Small intestine (tissue), 7 donors: Measurements from ENCODE around the gene ZC3H12C. TPM values are rescaled to one million over a fixed set of nuclear protein-coding genes. Genes with fewer than 3 reads are reported as not detected.

Experiments
- DNase-seq, 2 donors: peaks; one replicate each; pipeline versions ENCODE4 v3.0.0 to v3.0.0-alpha.2; 2013
- FAIRE-seq: peaks from 2 replicates; lab custom pipeline; 2012; peaks lifted over from hg19 to GRCh38; lab: Jason Lieb, UNC
- H3K27ac ChIP-seq, 3 donors: one replicate each; pipeline ENCODE4 v1.5.1; 2013; ENCODE audit warnings: low read length in 2 of 3, mild to moderate bottlenecking in 2 of 3, control low read depth in 1 of 3, inconsistent platforms in 1 of 3, low read depth in 1 of 3, moderate library complexity in 1 of 3
- H3K27me3 ChIP-seq, 3 donors: one replicate each; pipeline ENCODE4 v1.6.1; 2013; ENCODE audit warnings: low read length in 3 of 3, inconsistent platforms in 1 of 3; ENCODE audit not compliant: control insufficient read depth in 3 of 3, insufficient read depth in 3 of 3
- H3K36me3 ChIP-seq, 3 donors: one replicate each; pipeline ENCODE4 v1.6.1; 2013; ENCODE audit warnings: low read length in 3 of 3, inconsistent platforms in 1 of 3, low read depth in 1 of 3, mild to moderate bottlenecking in 1 of 3, moderate library complexity in 1 of 3; ENCODE audit not compliant: control insufficient read depth in 3 of 3, insufficient read depth in 2 of 3
- H3K4me1 ChIP-seq, 3 donors: one replicate each; pipeline ENCODE4 v1.6.1; 2013; ENCODE audit warnings: low read length in 2 of 3, inconsistent platforms in 1 of 3, low read depth in 1 of 3, mild to moderate bottlenecking in 1 of 3, moderate library complexity in 1 of 3; ENCODE audit not compliant: control insufficient read depth in 3 of 3, insufficient read depth in 2 of 3
- H3K4me3 ChIP-seq, 3 donors: one replicate each; pipeline ENCODE4 v1.5.1; 2013; ENCODE audit warnings: low read length in 3 of 3, control low read depth in 1 of 3, inconsistent platforms in 1 of 3, low read depth in 1 of 3, mild to moderate bottlenecking in 1 of 3, moderate library complexity in 1 of 3
- H3K9me3 ChIP-seq, 2 donors: one replicate each; pipeline ENCODE4 v1.6.1; 2013; ENCODE audit warnings: low read depth in 1 of 2, low read length in 1 of 2; ENCODE audit not compliant: control insufficient read depth in 2 of 2, insufficient read depth in 1 of 2
- WGBS, 3 donors: extraction: QIAGEN DNeasy Blood & Tissue Kit; methylation state at CpG; one replicate each; pipeline ENCODE4 v1.1.7; 2013; 5-methylcytosine and 5-hydroxymethylcytosine counted together
- polyA plus RNA-seq, 4 donors: library from polyadenylated mRNA; stranded (reverse) in 3 of 4; unstranded in 1 of 4; fragments of 200-250 nt in 3 of 4; fragments of 120-200 nt in 1 of 4; gene quantifications; one replicate each; pipeline versions ENCODE4 v1.2.1 to v1.2.3, GENCODE V29; 2013
- donor health status: healthy with polysubstance abuse.
- donor health status: control.
- donor health status: control.
- donor health status: Bipolar disorder and iron deficiency.
- donor health status: healthy.

ZC3H12C gene
- polyA plus RNA-seq, 4 donors = 0.27 to 16.8 (median 1.1) TPM

GRCh38 chr11:110079726-110080125 is 13.5 kb upstream of the ZC3H12C start:
- 85 to 91% (median 87%) methylated on average over 4 of the region's 4 CpGs for WGBS, 3 donors
- FAIRE-seq = no peak
- Histone ChIP-seq H3K9me3 (peaks cover 0 to 7% of the 10 kb centered on the region in 2 donors), H3K36me3 (no peaks in the 10 kb centered on the region), H3K27me3 (no peaks in the 10 kb centered on the region), H3K27ac (no peak overlapping the region), H3K4me1 (peaks cover 0 to 19% (median 4%) of the 10 kb centered on the region in 3 donors), H3K4me3 (no peak overlapping the region)
- no peak for DNase-seq

GRCh38 chr11:110081462-110082376 is 11.5 kb upstream of the ZC3H12C start:
- no peaks in the 10 kb centered on the region for H3K36me3 ChIP-seq
- FAIRE-seq (no peak), DNase-seq (no peak)
- peaks cover 0 to 7% of the 10 kb centered on the region in 2 donors for H3K9me3 ChIP-seq
- H3K4me3 ChIP-seq = no peak overlapping the region
- peaks cover 0 to 8% (median 4%) of the 10 kb centered on the region in 3 donors for H3K4me1 ChIP-seq
- H3K27me3 ChIP-seq = no peaks in the 10 kb centered on the region
- 77 to 89% (median 83%) methylated on average over 7 of the region's 7 CpGs for WGBS, 3 donors
- H3K27ac ChIP-seq = no peak overlapping the region

GRCh38 chr11:110082899-110083298 is 10.3 kb upstream of the ZC3H12C start:
- no peaks in the 10 kb centered on the region for H3K36me3 ChIP-seq
- no peaks in the 10 kb centered on the region for H3K27me3 ChIP-seq
- no peak for FAIRE-seq
- peaks cover 0 to 3% (median under 1%) of the 10 kb centered on the region in 3 donors for H3K4me1 ChIP-seq
- no peak overlapping the region for H3K27ac ChIP-seq
- 44 to 61% (median 45%) methylated on average over 1 of the region's 1 CpG for WGBS, 3 donors
- peaks cover 0 to 7% of the 10 kb centered on the region in 2 donors for H3K9me3 ChIP-seq
- H3K4me3 ChIP-seq = no peak overlapping the region
- no peak for DNase-seq

GRCh38 chr11:110085255-110085838 is 7.8 kb upstream of the ZC3H12C start:
- Histone ChIP-seq H3K27ac (no peak overlapping the region), H3K9me3 (no peaks in the 10 kb centered on the region), H3K4me3 (no peak overlapping the region), H3K27me3 (peaks cover 0 to 5% (median 0%) of the 10 kb centered on the region in 3 donors), H3K4me1 (no peaks in the 10 kb centered on the region), H3K36me3 (no peaks in the 10 kb centered on the region)
- WGBS, 3 donors = 71 to 92% (median 91%) methylated on average over 2 of the region's 2 CpGs
- FAIRE-seq = no peak
- no peak for DNase-seq

GRCh38 chr11:110086892-110087309 is 6.3 kb upstream of the ZC3H12C start:
- FAIRE-seq (no peak), DNase-seq (peak in 1 of 2 donors; percentile 68)
- Histone ChIP-seq H3K36me3 (no peaks in the 10 kb centered on the region), H3K4me3 (no peak overlapping the region), H3K4me1 (peaks cover 0 to 4% (median 0%) of the 10 kb centered on the region in 3 donors), H3K27me3 (peaks cover 0 to 5% (median 0%) of the 10 kb centered on the region in 3 donors), H3K27ac (no peak overlapping the region), H3K9me3 (no peaks in the 10 kb centered on the region)
- 29 to 49% (median 29%) methylated on average over 3 of the region's 3 CpGs for WGBS, 3 donors

- H3K27ac ChIP-seq = no peak overlapping the region
- peaks cover 0 to 6% (median 0%) of the 10 kb centered on the region in 3 donors for H3K4me1 ChIP-seq
- no peaks in the 10 kb centered on the region for H3K9me3 ChIP-seq
- DNase-seq = no peak
- H3K27me3 ChIP-seq = peaks cover 0 to 5% (median 0%) of the 10 kb centered on the region in 3 donors
- WGBS, 3 donors = 85 to 93% (median 88%) methylated on average over 5 of the region's 5 CpGs
- H3K36me3 ChIP-seq = no peaks in the 10 kb centered on the region
- FAIRE-seq = no peak
- no peak overlapping the region for H3K4me3 ChIP-seq
Observed at GRCh38 chr11:110087812-110088534, 5.2 kb upstream of the ZC3H12C start.

- FAIRE-seq = no peak
- Histone ChIP-seq H3K36me3 (no peaks in the 10 kb centered on the region), H3K27ac (no peak overlapping the region), H3K9me3 (no peaks in the 10 kb centered on the region), H3K4me3 (no peak overlapping the region), H3K4me1 (peaks cover 0 to 6% (median 0%) of the 10 kb centered on the region in 3 donors), H3K27me3 (peaks cover 0 to 5% (median 0%) of the 10 kb centered on the region in 3 donors)
- DNase-seq = no peak
- 90 to 92% (median 92%) methylated on average over 5 of the region's 5 CpGs for WGBS, 3 donors
Observed at GRCh38 chr11:110088535-110089344, 4.5 kb upstream of the ZC3H12C start.
